HEK293 (cell line): Measurements from ENCODE around the gene ELF1.

Experiments used
- CTCF ChIA-PET: fragments of 350-600 bp; formaldehyde crosslinking; extraction: SDS; loops from one replicate; lab custom pipeline; 2021; ENCODE audit warnings: antibody characterized with exemption; lab: Yijun Ruan, JAX
- POLR2A ChIA-PET: fragments of 300-600 bp; formaldehyde crosslinking; extraction: SDS; loops from one replicate; lab custom pipeline; 2020; ENCODE audit warnings: antibody characterized with exemption, inconsistent platforms; lab: Yijun Ruan, JAX
- H3K27ac ChIP-seq: fragments of 200-500 bp; sonication (Bioruptor generic); 2 replicates; pipeline ENCODE4 v1.5.1; 2014; ENCODE audit warnings: low read depth, low read length, control low read depth, inconsistent platforms; ENCODE audit errors: extremely low read depth
- H3K36me3 ChIP-seq, 2 experiments: fragments of 200-500 bp in 1 of 2; sonication (Bioruptor generic) in 1 of 2; 1 replicate in 1 of 2; 2 replicates in 1 of 2; pipeline ENCODE4 v1.5.1; 2014 to 2017; ENCODE audit warnings: inconsistent platforms in 2 of 2, low read length in 2 of 2; ENCODE audit not compliant: control insufficient read depth in 2 of 2, insufficient read depth in 1 of 2
- H3K4me1 ChIP-seq: fragments of 200-500 bp; sonication (Bioruptor generic); 2 replicates; pipeline ENCODE4 v1.5.1; 2014; ENCODE audit warnings: mild to moderate bottlenecking, low read length, inconsistent platforms; ENCODE audit not compliant: control insufficient read depth, insufficient read depth
- H3K4me3 ChIP-seq: 2 replicates; pipeline ENCODE4 v1.5.1; 2011; ENCODE audit warnings: low read depth, mild to moderate bottlenecking, control low read depth, low read length, moderate library complexity
- H3K9me3 ChIP-seq: fragments of 200-500 bp; sonication (Bioruptor generic); 2 replicates; pipeline ENCODE4 v1.5.1; 2014; ENCODE audit warnings: low read depth, low read length, inconsistent platforms; ENCODE audit not compliant: control insufficient read depth, insufficient read depth
- AEBP2 ChIP-seq: fragments of 450-650 bp; formaldehyde crosslinking; IDR thresholded peaks from 2 replicates; pipeline ENCODE4 v1.5.1; 2016; ENCODE audit warnings: missing biosample characterization, missing genetic modification characterization, borderline replicate concordance
- BCL6B ChIP-seq: fragments of 450-650 bp; formaldehyde crosslinking; IDR thresholded peaks from 2 replicates; pipeline ENCODE4 v1.5.1; 2017; ENCODE audit warnings: missing biosample characterization, missing genetic modification characterization
- KLF1 ChIP-seq: fragments of 450-650 bp; formaldehyde crosslinking; IDR thresholded peaks from 2 replicates; pipeline ENCODE4 v1.5.1; 2016; ENCODE audit warnings: missing biosample characterization, missing genetic modification characterization
- PRDM1 ChIP-seq: fragments of 450-650 bp; formaldehyde crosslinking; IDR thresholded peaks from 2 replicates; pipeline ENCODE4; 2016; ENCODE audit warnings: missing biosample characterization, missing genetic modification characterization
- SP7 ChIP-seq: fragments of 450-650 bp; formaldehyde crosslinking; IDR thresholded peaks from 2 replicates; pipeline ENCODE4 v1.5.1; 2016; ENCODE audit warnings: missing biosample characterization, missing genetic modification characterization
- WT1 ChIP-seq: fragments of 450-650 bp; formaldehyde crosslinking; IDR thresholded peaks from 2 replicates; pipeline ENCODE4 v1.5.1; 2016; ENCODE audit warnings: missing biosample characterization, missing genetic modification characterization
- YY1 ChIP-seq: fragments of 450-650 bp; formaldehyde crosslinking; IDR thresholded peaks from 2 replicates; pipeline ENCODE4 v1.5.1; 2018; ENCODE audit warnings: missing biosample characterization, missing genetic modification characterization
- ZBTB26 ChIP-seq: fragments of 450-650 bp; formaldehyde crosslinking; optimal IDR thresholded peaks from 2 replicates; pipeline ENCODE3; 2016; ENCODE audit warnings: missing biosample characterization, mild to moderate bottlenecking, missing genetic modification characterization
- ZFHX2 ChIP-seq: fragments of 450-650 bp; formaldehyde crosslinking; conservative IDR thresholded peaks from 2 replicates; pipeline ENCODE4 v1.5.1; 2016; ENCODE audit warnings: missing biosample characterization, missing genetic modification characterization
- ZIC2 ChIP-seq: fragments of 450-650 bp; formaldehyde crosslinking; IDR thresholded peaks from 2 replicates; pipeline ENCODE4 v1.5.1; 2016; ENCODE audit warnings: missing biosample characterization, missing genetic modification characterization
- ZNF169 ChIP-seq: fragments of 450-650 bp; formaldehyde crosslinking; IDR thresholded peaks from 2 replicates; pipeline ENCODE4 v1.5.1; 2016; ENCODE audit warnings: missing biosample characterization, missing genetic modification characterization
- ZNF18 ChIP-seq: fragments of 450-650 bp; formaldehyde crosslinking; IDR thresholded peaks from 2 replicates; pipeline ENCODE4 v1.5.1; 2016; ENCODE audit warnings: missing biosample characterization, missing genetic modification characterization
- ZNF26 ChIP-seq: fragments of 450-650 bp; formaldehyde crosslinking; IDR thresholded peaks from 2 replicates; pipeline ENCODE4 v1.5.1; 2016; ENCODE audit warnings: missing biosample characterization, missing genetic modification characterization
- ZNF341 ChIP-seq: fragments of 450-650 bp; formaldehyde crosslinking; IDR thresholded peaks from 2 replicates; pipeline ENCODE4; 2016; ENCODE audit warnings: low read depth, missing biosample characterization, missing genetic modification characterization
- ZNF391 ChIP-seq: fragments of 450-650 bp; formaldehyde crosslinking; IDR thresholded peaks from 2 replicates; pipeline ENCODE4 v1.5.1; 2016; ENCODE audit warnings: low read depth, missing biosample characterization, missing genetic modification characterization, borderline replicate concordance
- ZNF449 ChIP-seq: fragments of 450-650 bp; formaldehyde crosslinking; IDR thresholded peaks from 2 replicates; pipeline ENCODE4 v1.5.1; 2017; ENCODE audit warnings: missing biosample characterization, mild to moderate bottlenecking, missing genetic modification characterization, moderate library complexity
- ZNF518A ChIP-seq: fragments of 450-650 bp; formaldehyde crosslinking; conservative IDR thresholded peaks from 2 replicates; pipeline ENCODE4 v1.5.1; 2016; ENCODE audit warnings: low read depth, missing biosample characterization, missing genetic modification characterization
- ZNF596 ChIP-seq: fragments of 450-650 bp; IDR thresholded peaks from 2 replicates; pipeline ENCODE4 v1.5.0; 2018; ENCODE audit warnings: missing biosample characterization, mild to moderate bottlenecking, missing genetic modification characterization, moderate library complexity
- ZXDB ChIP-seq: fragments of 450-650 bp; formaldehyde crosslinking; IDR thresholded peaks from 2 replicates; pipeline ENCODE4 v1.5.1; 2016; ENCODE audit warnings: missing biosample characterization, missing genetic modification characterization

ELF1 gene

GRCh38 chr13:41061914-41062837 lies 43.1 kb upstream of the ELF1 start (continued):
- TF ChIP-seq ZFHX2 (peak; percentile 64; the same call in 1 of the 2 replicates), ZNF341 (no peak), ZXDB (tag by site-specific recombination) (peak; percentile 19; the same call in 1 of the 2 replicates), ZNF518A (tag by site-specific recombination) (no peak), ZNF26 (tag by site-specific recombination) (no peak), ZNF449 (tag by site-specific recombination) (peak; percentile 75), SP7 (tag by site-specific recombination) (no peak), KLF1 (tag by site-specific recombination) (no peak), ZNF391 (0 out of 2 replicates have a peak, but pooled peaks have one; percentile 11), ZIC2 (peak; percentile 69)

- ChIA-PET POLR2A (interaction anchor here (0.6 to 2.1 kb wide), 12 partner anchors 8 to 1075 kb away, joined by 3 to 13 read pairs (median 3); partner anchors contain the start of gene ELF1), CTCF (interaction anchor here (0.6 to 1.5 kb wide), 6 partner anchors 13 to 1015 kb away, joined by 3 to 7 read pairs (median 4); no protein-coding TSS in a partner anchor)
- Histone ChIP-seq H3K4me3 (peak within 1 kb of the TSS; percentile 94), H3K36me3 (peaks cover 11 to 21% of the 10 kb centered on the region in 2 experiments; a peak in 2 of 3 replicates), H3K27ac (peak within 1 kb of the TSS; percentile 97), H3K9me3 (no peaks in the 10 kb centered on the region), H3K4me1 (peaks cover 10% of the 10 kb centered on the region)
- TF ChIP-seq ZNF169 (tag by site-specific recombination) (no peak), WT1 (tag by site-specific recombination) (peak; percentile 78), BCL6B (tag by site-specific recombination) (peak; percentile 45; the same call in 1 of the 2 replicates), AEBP2 (tag by site-specific recombination) (no peak), ZNF18 (tag by site-specific recombination) (peak; percentile 67; the same call in 1 of the 2 replicates), ZBTB26 (tag by site-specific recombination) (peak; percentile 84), PRDM1 (tag by site-specific recombination) (no peak; the same call in 1 of the 2 replicates), ZNF596 (0 out of 2 replicates have a peak, but pooled peaks have one; percentile 21), YY1 (peak; percentile 73)
Measured at GRCh38 chr13:41061075-41061913, 42.2 kb upstream of the ELF1 start, which contains the start of gene WBP4. TSS of gene WBP4 (plus strand) at chr13:41061509. CDS start at chr13:41061674, 165 bp downstream.
